NCI-H748 treated with DMSO at 0.1 percent for 48 hours (cell line): ENCODE measurements around the gene HTT.
"Not testable (repeated sequence)": the region's sequence is repeated elsewhere in the genome, so short reads cannot be mapped to it uniquely, and the experiment has no call there.

Experiments used
- DNase-seq: peaks from one replicate; lab custom pipeline; 2025; lab: John Stamatoyannopoulos, UW

The HTT gene

DNA sequence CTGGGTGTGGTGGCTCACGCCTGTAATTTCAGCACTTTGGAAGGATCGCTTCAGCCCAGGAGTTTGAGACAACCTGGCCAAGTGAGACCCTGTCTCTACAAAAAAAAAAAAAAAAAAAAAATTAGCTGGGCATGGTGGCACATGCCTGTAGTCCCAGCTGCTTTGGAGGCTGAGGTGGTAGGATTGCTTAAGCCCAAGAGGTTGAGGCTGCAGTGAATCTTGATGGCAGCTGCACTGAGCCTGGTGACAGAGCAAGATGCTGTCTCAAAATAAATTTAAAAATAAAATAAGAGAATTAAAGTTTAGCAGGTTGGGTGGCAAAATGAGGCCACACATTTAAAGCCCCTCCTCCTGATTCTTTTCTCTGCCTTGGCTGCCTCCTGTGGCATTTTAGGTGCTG, 47.1 kb downstream of the HTT start:
- no peak for DNase-seq

DNA sequence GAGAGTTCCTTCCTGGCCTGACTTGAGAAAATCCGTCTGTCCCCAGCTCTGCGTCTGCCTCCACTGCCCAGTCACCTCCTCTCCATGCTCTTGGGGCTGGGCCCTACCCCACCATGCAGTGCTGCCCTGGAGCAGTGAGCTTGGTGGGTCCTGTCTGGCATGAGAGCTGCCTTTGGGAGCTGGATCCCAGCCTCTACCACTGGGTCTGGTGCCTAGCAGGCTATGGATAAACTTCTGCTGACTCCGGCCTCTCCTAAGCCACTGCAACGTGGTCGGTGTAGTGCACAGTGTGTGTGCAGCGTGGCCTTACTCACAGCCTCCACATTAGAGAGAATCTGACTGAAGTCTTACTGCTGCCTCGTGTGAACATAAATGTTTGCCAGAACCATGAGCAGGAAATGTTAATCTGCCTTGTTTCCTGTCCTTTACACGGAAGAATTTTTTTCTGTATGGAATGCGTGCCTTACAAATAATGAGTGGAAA, 47.6 kb downstream of the HTT start:
- DNase-seq: no peak

DNA sequence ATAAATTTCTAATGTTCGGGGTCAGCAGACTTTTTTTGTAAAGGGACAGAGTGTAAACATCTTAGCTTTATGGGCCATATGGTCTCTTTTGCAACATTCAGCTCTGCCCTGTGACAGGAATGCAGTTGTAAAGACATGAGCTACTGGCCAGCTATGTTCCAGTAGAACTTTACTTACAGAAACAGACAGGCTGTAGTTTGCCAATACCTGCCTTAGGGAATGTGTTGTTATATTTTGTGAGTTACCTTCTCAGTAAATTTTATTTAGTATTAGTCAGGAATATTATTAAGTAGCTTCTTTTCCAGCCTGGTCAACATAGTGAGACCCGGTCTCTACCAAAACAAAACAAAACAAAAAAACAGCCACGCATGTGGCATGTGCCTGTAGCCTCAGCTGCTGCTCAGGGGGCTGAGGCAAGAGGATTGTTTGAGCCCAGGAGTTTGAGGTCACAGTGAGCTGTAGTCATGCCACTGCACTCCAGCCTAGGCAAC, 48.7 kb downstream of the HTT start:
- DNase-seq: no peak

DNA sequence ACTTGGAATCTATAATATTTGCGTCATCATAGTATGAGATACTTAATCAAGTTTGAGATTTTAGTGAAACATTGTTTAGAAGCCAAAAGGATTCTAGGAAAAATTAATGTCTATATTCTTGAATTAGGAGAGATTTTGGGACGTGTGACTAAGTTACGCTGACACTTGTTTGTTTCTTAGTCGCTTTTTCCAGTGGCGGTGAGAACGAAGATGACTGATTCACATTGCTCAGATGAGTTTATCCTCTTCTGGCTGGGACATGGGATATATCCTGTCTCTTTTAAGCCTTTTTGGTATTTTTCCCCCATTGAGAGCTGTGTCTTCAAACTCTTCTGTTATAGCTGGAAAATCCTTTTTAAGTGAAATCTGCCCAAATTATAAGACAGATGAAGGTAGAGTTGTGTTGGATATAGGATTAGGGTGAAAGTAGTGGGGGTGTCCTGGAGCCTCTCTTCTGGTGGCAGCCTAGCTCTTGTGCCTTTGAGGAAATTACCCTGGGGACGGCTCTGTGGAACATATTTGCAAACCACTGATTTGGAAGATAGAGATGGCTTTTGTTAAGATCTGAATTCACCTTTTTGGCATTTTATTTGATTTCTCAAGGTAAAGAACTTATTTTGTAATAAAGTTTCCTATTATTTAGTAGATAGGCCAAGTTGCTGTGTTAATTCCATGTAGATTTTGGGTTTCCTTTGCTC, 49.7 kb downstream of the HTT start:
- no peak for DNase-seq

DNA sequence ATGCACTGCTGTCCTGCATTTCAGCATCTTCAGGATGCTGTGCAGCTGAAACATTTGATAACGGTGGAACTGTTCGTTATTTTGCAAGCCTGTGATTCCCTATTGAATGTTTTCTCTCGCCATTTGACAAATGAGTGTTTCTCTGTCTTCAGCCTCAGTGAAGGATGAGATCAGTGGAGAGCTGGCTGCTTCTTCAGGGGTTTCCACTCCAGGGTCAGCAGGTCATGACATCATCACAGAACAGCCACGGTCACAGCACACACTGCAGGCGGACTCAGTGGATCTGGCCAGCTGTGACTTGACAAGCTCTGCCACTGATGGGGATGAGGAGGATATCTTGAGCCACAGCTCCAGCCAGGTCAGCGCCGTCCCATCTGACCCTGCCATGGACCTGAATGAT, 52.6 kb downstream of the HTT start:
- DNase-seq: no peak

DNA sequence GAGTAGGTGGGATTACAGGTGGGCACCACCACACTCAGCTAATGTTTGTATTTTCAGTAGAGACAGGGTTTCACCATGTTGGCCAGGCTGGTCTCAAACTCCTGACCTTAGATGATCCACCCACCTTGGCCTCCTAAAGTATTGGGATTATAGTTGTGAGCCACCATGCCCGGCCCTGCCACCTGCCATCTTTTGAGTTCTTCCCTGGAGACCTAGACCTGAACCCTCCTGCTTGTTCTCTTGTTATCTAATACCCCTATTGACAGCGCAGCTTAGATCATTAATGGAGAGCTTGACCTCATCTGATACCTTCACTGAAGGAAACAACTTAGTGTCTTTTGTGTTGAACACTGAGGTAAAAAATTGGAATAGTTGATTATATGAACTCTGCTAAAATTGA, 53.6 kb downstream of the HTT start:
- DNase-seq: no peak

DNA sequence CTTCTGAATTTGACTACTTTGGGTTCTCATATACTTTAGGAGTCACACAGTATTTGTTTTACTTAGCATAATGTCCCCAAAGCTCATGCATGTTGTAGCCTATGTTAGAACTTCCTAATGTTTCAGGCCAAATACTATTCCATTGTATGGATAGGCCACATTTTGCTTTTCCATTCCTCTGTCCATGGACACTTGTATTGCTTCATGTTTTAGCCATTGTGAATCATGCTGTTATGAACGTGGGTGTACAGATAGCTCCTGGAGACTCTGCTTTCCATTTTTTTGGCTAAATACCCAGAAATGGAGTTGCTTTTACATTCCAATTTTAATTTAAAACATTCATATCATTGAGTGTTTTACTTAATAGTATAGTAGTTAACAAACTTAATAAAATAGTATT, 54.5 kb downstream of the HTT start:
- no peak for DNase-seq

DNA sequence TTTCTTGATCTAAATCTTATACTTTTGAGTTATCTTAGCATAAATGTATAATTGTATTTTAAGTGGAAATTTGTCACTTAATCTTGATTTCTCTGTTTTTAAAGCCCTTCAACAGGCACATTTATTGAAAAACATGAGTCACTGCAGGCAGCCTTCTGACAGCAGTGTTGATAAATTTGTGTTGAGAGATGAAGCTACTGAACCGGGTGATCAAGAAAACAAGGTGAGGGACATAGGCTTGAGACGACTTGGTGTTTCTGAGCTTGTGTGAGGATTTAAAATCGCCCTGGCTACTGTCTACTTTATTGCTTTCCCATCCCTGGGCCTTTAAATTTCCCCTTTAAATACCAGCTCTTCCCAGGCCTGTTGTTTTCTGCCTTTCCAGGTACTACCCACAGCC, 55.7 kb downstream of the HTT start:
- DNase-seq: no peak

DNA sequence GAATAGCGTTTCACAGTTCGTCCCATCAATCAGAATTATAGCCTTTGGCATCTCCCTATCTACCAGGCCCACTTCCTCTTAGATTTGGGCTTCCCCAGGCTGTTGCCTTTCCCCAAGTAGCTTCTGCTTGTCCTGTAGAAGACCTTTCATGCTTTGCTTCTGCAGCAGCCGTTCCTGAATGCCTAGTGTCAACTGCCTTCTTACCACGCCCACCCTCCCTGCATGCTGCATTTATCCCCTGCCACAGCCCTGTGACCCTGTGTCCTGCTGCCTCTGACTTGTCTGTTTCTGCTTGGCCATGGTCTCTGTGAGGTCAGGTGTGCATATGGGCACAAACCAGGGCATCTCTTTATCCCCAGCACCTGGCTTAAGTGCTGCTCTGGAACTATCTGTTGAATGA, 56.3 kb downstream of the HTT start:
- DNase-seq: no peak

DNA sequence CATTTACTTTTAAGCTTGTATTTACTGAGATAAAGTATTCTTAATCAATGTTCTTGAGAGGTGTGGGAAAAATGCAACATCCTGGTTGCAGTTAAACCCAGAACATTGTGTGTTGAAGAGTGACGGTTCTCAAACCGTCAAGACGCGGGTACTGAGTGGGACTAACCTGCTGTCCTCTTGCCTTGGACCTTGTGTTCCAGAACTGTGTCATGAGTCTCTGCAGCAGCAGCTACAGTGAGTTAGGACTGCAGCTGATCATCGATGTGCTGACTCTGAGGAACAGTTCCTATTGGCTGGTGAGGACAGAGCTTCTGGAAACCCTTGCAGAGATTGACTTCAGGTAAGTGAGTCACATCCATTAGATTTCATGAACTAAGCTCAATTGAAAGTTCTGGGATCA, 59.7 kb downstream of the HTT start:
- DNase-seq: no peak

DNA sequence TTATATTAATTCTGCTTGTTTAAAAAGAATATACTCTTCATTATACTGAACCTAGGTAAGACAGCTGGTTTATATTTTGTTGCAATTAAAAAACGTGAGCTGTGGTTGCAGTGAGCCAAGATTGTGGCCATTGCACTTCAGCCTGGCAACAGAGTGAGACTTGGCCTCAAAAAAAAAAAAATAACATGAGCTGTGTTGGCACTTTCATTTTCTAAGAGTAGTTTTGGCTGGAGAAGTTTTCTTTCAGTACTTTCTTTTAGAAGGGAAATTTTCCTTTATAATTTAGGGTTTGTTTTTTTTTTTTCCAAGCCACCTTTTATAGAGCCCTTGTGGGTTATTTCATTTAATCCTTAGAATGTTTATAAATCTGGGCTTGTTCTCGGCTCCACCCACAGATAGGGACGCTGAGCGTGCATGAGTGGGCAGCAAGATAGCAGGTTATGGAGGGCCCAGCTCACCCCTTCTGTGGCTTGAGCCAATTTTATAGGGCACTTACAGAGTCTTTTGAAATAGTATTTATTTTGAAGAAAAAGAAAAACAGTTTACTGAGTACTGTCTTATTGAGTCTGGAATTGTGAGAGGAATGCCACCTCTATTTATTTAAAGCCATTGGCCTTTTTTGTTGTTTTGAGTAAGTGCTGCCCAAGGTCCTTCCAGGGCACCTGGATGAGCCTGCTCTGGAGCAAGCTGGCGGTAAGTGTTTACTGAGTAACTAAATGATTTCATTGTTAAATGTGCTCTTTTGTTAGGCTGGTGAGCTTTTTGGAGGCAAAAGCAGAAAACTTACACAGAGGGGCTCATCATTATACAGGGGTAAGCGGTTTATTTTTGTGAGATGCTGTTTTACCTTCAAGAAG, 60.9 kb downstream of the HTT start:
- no peak for DNase-seq

DNA sequence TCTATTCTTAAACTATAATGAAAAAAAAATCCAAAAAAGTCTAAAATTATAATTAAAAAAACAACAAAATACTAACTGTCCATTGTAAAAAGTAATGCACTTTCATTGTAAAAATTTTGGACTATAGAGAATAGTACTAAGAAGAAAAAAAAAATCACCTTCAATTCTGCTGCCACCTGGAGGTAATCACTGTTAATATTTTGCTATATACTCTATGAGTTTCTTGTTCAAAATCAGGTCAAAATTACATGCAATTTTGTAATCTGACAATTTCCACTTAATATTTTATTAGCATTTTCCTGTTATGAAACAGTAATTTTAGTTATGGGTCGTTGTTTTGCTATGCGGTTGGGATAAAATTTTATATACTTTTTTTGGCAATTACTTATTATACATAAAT, 62.0 kb downstream of the HTT start:
- no peak for DNase-seq

DNA sequence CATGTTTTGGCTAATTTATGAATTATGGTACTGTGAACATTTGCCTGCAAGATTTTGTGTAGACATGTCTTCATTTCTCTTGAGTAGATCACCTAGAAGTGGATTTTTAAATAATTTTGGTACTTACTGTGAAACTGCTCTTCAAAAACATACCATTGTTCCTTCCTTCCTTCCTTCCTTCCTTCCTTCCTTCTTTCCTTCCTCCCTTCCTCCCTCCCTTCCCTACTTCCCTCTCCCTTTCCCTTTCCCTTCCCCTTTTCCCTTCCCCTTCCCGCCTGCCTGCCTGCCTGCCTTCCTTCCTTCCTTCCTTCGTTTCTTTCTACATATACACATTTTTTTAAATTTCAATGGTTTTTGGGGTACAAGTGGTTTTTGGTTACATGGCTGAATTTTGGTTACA, 63.4 kb downstream of the HTT start:
- DNase-seq: no peak

DNA sequence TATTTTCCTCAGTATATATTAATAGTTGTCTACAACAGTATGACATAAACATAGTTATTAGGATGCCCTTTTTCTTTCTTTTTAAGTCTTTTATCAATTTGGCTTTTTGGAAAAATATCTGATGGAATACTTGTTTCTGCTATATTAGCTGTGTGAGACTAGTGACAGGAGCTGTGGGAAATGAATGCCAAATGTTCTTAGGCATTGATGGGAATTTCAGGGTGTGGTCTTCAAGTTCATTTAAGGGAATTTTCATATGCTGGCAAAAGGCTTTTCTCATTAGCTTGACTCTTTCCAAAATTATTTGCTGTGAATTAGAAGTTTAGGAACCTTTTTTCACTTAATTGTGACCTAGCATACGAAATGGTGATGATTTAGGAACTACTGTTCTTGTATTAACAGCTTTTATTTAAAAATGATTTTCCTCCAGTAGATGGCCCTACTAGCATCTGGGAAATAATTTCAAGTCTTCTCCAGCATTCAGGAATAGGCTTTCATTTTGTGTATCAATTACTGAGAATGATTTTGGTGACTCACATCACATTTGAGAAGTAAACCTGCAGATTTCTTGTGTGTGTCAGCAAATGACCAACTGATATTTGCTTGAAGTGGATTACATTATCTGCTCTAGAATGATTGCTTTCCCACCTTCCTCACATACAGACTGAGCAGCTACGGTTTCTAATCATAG, 70.9 kb downstream of the HTT start:
- DNase-seq: no peak

DNA sequence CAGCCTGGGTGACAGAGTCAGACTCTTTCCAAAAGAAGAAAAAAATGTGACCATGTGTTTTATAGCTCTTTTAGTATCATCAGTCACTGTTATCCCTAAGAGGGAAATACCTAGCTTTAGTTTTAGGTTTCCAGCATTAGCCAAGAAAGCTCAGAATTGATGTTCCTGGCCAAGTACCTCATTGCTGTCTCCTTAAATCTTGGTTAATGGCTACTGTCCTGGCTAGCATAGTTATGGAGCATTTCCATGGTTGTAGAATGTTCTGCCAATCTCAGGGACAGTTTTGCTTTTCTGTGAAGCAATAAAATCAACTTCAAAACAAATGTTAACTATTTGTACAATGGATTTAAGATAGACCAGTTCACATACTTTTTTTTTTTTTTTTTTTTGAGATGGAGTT, 74.4 kb downstream of the HTT start:
- DNase-seq: no peak

DNA sequence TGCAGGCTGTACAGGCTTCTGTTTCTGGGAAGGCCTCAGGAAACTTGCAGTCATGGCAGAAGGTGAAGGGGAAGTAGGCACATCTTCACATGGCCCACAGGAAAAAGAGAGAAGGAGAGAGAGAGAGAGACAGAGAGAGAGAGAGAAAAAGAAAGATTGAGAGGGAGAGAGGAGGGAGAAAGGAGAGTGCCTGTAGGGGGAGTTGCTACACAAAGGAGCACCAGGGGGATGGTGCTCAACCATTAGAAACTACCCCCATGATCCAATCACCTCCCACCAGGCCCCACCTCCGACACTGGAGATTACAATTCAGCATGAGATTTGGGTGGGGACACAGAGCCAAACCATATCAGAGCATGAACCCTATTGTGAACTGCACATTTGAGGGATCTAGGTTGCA, 76.8 kb downstream of the HTT start:
- not testable (repeated sequence) for DNase-seq

DNA sequence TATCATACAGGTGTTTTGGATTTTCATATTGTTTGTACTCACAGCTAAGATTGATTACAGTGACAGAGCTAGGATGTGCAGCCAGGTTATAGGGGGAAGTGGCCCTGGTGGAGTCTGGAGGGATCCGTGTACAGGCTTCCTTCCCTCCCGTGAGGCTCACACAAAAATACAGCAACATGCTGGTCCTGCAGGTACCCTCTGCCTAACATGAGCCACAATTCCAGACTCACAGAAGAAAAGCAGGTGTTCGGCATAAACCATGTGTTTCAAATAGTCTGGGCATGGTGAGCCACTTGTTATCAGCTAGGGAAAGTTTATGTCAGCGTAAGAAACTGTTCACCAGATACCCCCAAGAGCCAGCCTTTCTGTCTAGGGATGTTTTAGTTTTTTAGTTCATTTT, 82.9 kb downstream of the HTT start:
- no peak for DNase-seq

DNA sequence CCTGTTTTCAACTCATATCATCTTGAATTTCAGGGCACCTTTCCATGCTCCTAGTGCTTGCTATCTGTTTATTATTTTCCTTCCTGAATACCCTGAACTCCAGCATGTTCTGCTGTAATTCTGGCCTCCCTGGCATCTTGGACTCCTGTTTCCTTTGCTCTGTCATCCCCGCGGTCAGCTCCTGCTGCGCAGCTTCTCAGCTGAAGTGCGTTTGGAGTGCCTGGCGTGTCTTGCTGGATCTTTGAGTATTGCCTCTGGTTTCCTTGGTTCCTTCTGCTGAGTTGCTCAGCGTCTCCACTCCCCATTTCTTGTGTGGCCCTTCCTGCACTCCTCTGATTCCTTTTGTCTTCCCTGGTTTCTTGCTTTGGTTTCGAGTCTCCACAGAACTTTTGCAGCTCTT, 84.4 kb downstream of the HTT start:
- DNase-seq: no peak

DNA sequence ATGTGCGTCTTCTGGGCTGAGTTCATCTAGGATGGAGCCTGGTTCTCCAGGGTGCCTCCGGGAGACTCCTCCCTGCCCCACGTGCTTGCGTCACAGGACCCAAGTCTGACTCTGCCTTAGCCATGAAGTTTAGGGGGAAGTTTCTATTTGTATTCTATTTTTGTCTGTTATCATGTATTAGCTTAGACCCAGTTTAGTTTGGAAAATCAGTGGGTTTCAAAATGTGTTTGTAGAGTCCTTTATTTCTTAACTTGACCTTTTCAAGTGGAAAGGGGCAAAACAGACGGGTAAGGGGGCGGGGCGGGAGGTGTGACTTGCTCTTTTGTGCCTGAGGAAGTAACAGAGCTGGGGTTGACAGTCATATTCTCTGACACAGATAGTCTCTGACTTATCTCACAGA, 86.0 kb downstream of the HTT start:
- DNase-seq: no peak

DNA sequence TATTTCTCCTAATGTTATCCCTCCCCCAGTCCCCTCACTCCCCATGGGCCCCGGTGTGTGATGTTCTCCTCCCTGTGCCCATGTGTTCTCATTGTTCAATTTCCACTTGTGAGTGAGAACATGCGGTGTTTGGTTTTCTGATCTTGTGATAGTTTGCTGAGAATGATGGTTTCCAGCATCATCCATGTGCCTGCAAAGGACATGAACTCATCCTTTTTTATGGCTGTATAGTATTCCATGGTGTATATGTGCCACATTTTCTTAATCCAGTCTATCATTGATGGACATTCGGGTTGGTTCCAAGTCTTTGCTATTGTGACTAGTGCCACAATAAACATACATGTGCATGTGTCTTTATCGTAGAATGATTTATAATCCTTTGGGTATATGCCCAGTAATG, 86.6 kb downstream of the HTT start:
- not testable (repeated sequence) for DNase-seq

DNA sequence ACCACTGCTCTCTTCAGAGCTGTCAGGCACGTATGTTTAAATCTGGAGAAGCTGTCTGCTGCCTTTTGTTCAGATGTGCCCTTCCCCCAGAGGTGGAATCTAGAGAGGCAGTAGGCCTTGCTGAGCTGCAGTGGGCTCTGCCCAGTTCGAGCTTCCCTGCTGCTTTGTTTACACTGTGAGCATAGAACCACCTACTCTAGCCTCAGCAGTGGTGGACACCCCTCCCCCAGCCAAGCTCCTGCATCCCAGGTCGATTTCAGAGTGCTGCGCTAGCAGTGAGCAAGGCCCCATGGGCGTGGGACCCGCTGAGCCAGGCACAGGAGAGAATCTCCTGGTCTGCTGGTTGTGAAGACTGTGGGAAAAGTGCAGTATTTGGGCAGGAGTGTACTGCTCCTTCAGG, 92.0 kb downstream of the HTT start:
- not testable (repeated sequence) for DNase-seq

DNA sequence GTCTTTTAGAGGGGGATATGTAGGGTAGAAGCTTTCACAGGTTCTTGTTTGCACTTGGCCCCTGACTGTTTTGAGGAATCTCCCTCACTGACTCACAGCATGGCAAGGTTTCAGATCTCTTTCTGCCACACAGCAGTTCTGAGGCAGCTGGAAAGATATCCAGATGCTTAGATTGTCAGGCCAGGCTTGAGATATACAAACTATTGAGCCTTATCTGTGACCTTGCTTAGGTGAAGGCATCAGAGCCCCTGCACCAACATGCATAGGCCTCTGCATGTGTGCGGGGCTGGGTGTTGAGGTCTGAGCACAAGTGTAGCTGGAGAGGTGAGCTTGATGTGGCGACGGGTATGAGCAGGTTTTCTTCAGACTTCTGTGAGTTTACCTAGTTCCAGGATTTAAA, 93.5 kb downstream of the HTT start:
- DNase-seq: no peak
